ENCODE results near the gene ANTXR1.
"Not testable (repeated sequence)": the region's sequence is repeated elsewhere in the genome, so short reads cannot be mapped to it uniquely, and the experiment has no call there.

The ANTXR1 gene

GRCh38 chr2:69163109-69163508 is 150.1 kb downstream of the ANTXR1 start:
- DNase-seq, result peak in 5 of 56 donors; percentile 7 to 19 (median 14)

GRCh38 chr2:69163556-69163955 is 150.6 kb downstream of the ANTXR1 start:
- no peak for DNase-seq

DNA sequence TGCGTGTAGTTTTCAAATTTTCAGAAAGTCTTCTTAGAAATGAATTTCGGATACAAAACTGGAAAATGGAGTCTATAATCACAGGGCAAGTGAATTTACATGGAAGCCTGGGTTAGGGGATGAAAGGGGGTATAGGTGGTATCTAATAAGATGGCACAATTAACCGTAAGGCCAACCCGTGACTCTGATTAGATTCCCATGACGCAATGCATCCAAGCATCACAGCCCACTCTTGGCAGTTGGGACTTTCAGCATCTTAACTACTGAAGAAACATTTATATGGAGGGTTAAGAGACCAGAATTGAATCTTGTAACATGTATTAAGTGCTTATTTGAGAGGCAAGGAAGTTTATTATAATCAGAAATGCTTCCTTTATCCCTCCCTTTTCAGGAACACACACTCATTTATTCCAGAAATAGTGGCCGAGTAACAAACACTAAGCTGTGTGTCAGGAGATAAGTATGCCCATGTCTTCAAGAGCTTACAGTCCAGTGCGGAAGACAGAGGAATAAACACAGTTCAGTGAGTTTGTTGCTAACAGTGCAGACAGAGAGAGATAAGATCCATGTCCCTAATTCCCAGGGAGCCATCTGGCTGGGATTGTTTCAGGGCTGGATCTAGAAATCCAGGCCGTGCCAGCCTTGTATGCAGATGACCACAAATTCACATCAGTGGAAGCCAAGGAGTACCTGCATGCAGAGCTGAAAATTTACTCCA is 151.2 kb downstream of the ANTXR1 start:
- DNase-seq, result no peak

DNA sequence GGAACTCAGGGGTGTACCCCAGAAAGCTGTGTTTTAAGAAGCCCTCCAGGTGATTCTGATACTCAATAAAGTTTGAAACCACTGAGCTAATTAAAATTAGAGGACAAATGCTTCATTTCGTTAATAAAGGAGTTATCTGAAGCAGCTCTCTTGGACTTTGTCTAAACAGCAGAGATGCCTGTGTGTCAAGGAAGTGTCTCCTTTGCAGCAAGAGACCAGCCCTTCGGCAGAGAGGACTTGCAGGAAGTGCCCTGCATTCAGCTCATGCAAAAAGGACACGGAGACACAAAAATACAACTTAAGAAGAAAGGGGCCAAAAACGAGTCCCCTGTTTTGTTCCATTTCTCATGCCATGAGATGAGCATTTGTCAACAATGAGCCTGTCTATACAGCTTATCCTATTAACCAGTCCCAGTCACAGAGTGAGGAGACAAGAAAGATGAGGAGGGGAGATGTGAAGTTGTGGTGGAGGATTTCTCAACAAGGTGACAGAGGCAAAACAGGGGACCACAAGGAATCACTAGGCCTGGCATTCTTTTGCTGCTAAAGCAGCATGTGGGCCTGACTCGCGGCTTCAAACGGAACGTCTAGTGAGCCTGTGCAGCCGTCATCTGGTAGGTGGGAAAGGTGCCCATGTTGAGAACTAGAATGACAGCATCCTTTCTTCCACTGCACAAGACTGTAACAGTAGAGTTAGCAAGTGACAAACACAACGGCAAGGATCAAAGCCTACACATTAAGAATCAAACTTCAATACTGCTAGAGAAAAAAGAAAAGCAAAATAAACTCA is 152.3 kb downstream of the ANTXR1 start:
- DNase-seq, result no peak

- no peak for DNase-seq
Measured at GRCh38 chr2:69166465-69166811, 153.5 kb downstream of the ANTXR1 start.

DNA sequence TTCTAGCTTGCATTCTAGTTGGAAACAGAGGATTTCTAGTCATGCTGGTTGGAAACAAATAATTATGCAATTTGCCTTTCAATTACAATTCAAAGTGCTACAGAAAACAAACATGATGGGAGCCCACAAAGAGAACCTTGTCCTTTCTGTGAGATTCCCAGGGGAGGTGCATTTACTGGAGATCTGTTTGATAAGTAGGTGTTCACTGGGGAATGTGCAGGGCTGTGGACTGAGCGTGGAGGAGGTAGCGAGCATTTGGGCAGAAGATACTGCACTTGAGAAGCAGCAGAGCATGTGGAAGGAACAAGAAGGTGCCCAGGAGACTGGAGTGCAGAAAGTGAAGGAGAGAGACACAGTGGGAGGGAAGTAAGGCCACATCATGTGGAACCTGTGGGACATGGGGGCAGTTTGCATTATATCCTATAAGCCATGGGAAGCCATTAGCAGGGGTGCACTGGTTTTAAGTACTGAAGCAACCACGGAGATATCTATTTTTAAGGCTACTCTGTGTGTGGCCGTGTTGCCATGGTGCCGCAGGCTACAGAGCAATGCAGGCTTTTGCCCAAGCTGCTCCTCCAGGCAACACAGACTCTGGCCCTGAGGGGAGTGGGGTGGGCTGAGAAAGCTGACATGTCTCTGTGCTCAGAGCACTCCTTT is 154.0 kb downstream of the ANTXR1 start:
- DNase-seq, result peak in 7 of 56 donors; percentile 10 to 30 (median 11)

- DNase-seq, result peak in 1 of 56 donors; percentile 22
Measured at GRCh38 chr2:69167469-69167822, 154.5 kb downstream of the ANTXR1 start.

- DNase-seq, result no peak
Measured at GRCh38 chr2:69168144-69168813, 155.3 kb downstream of the ANTXR1 start.

DNA sequence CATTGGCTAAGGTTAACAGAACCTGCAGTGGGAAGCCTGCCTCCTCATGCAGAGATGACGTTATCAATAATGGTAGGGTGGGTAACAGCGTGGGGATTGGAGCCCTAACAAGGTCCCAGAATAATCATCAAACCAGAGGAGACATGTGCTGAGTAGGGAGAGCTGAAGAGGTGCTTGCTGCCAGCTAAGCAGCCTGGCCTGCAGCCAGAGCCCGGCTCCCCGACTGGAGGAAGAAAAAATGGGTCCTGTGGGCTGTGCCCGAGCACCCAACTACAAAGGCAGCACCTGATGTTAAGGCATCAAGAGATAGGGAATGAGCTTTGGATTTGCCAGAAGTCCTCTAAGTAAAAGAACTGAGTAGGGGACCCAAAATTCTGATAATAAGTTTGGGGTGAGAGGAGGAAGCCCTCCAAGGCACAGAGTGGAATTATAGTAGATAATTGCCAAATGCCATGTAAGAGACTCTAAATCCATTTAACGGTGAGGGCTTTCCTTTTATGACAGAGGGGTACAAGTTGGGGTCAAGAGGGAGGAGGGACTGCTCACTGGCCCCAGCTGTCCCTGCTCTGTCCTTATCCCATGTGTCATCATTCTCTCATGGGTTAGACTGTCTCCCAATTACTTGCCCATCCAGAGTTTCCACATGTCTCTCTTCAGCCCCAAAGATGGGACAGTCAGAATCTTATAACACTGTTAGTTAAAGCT is 156.1 kb downstream of the ANTXR1 start:
- peak in 1 of 56 donors; percentile 8 for DNase-seq

- no peak for DNase-seq
Measured at GRCh38 chr2:69169655-69170389, 156.8 kb downstream of the ANTXR1 start.

- no peak for DNase-seq
Measured at GRCh38 chr2:69170661-69171060, 157.7 kb downstream of the ANTXR1 start.

DNA sequence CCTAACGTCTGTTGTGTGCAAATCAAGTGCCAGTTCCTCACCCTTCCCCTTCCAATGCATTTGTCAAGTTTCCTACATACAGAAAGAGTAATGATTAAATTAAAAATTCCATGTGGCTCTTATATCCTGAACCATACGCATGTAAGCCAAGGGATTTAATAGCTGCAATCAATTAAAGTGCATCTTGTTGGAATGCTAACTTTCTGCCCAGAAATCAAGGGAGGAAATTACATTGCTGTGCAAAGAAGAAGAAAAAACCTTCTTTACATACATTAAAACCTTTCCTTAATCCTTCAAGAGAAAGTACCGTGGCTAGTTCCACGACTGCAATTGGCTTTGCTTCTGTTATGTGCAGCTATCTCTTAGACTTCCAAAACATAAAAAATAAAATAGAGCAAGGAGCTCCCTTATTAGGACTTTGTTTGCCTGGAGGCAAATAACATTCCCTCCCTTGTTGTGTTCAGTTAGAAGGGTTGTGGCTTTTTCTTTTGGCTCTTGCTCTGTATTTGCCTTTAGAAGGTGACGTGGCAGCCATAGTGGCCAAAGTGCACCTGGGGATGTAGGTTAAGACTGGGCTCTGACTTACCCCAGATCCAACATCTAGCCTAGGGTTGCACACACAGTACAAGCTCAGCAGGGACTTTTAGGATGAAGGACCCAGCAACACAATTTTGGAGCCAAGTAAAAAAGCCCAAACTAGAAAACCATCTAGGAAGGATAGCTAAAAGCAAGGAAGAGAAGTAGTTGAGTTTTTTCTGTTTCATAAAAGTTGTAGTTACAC is 158.3 kb downstream of the ANTXR1 start:
- DNase-seq, result no peak

- DNase-seq, result no peak
Measured at GRCh38 chr2:69171897-69172525, 159.0 kb downstream of the ANTXR1 start.

- no peak for DNase-seq
Measured at GRCh38 chr2:69173706-69174105, 160.7 kb downstream of the ANTXR1 start.

DNA sequence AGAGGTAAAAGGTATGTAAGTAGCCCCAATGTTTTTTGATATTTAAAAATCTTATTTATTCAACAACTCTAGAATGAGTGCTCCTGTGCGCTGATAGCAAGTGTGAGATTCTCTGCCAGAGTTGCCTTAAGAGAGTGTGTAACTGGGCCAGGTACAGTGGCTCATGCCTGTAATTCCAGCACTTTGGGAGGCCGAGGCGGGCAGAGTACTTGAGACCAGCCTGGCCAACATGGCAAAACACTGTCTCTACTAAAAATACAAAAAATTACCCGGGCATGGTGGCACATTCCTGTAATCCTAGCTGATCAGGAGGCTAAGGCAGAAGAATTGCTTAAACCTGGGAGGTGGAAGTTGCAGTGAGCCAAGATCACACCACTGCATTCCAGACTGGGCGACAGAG is 161.2 kb downstream of the ANTXR1 start:
- DNase-seq, result not testable (repeated sequence)

GRCh38 chr2:69175790-69176715 is 163.1 kb downstream of the ANTXR1 start:
- DNase-seq, result no peak

GRCh38 chr2:69177063-69177771 is 164.2 kb downstream of the ANTXR1 start:
- DNase-seq, result peak in 3 of 56 donors; percentile 2 to 13 (median 12)

Data from nucleus accumbens (tissue), 56 donors.